Posterior cingulate gyrus (tissue), 11 donors: ENCODE data around the gene ELK3.

Experiments used
- DNase-seq, 10 donors: peaks; one replicate each; pipeline versions ENCODE4 v3.0.0 to v3.0.0-alpha.2; 2020 to 2021; ENCODE audit warnings: mixed read lengths in 3 of 10
- intact Hi-C: fragments of 100-400 bp; cut with DNase I; formaldehyde crosslinking; loops from one replicate; pipeline ENCODE4 v1.15.1; 2023

ELK3 gene

GRCh38 chr12:96193725-96194575 lies at the start of gene ELK3:
Gene ELK3, plus strand, starts transcription at chr12:96194375.
- intact Hi-C loops: no loop called here

GRCh38 chr12:96146747-96147146 lies 47.4 kb upstream of the ELK3 start:
- DNase-seq: no peak

More at GRCh38 chr12:96193725-96194575, at the start of gene ELK3:
- DNase-seq: peak in 5 of 10 donors; percentile 11 to 84 (median 38)

GRCh38 chr12:96150442-96150841 lies 43.7 kb upstream of the ELK3 start:
- intact Hi-C loops: no loop called here
- DNase-seq: no peak

More at GRCh38 chr12:96146747-96147146, 47.4 kb upstream of the ELK3 start:
- intact Hi-C loops: no loop called here

GRCh38 chr12:96152164-96152563 lies 42.0 kb upstream of the ELK3 start:
- intact Hi-C loops: no loop called here
- no peak for DNase-seq

GRCh38 chr12:96153131-96153725 lies 40.9 kb upstream of the ELK3 start:
- intact Hi-C loops: no loop called here
- DNase-seq: no peak

GRCh38 chr12:96155181-96155580 lies 39.0 kb upstream of the ELK3 start:
- intact Hi-C loops: no loop called here
- no peak for DNase-seq

- intact Hi-C loops: no loop called here
- no peak for DNase-seq
Measured at GRCh38 chr12:96155781-96156180, 38.4 kb upstream of the ELK3 start.

GRCh38 chr12:96156211-96156610 lies 38.0 kb upstream of the ELK3 start:
- intact Hi-C loops: no loop called here
- DNase-seq: no peak

- no peak for DNase-seq
- intact Hi-C loops: no loop called here
Measured at GRCh38 chr12:96157427-96157826, 36.7 kb upstream of the ELK3 start.

GRCh38 chr12:96164951-96165811 lies 29.0 kb upstream of the ELK3 start:
- DNase-seq: no peak
- intact Hi-C loops: no loop called here

GRCh38 chr12:96166765-96167164 lies 27.4 kb upstream of the ELK3 start:
- intact Hi-C loops: no loop called here

GRCh38 chr12:96167492-96167891 lies 26.7 kb upstream of the ELK3 start:
- no peak for DNase-seq
- intact Hi-C loops: no loop called here

More at GRCh38 chr12:96166765-96167164, 27.4 kb upstream of the ELK3 start:
- DNase-seq: no peak

GRCh38 chr12:96170328-96170727 lies 23.8 kb upstream of the ELK3 start:
- intact Hi-C loops: no loop called here
- DNase-seq: no peak

GRCh38 chr12:96170762-96171161 lies 23.4 kb upstream of the ELK3 start:
- intact Hi-C loops: no loop called here
- no peak for DNase-seq

- intact Hi-C loops: no loop called here
- DNase-seq: no peak
Measured at GRCh38 chr12:96171905-96172304, 22.3 kb upstream of the ELK3 start.

- intact Hi-C loops: no loop called here
- DNase-seq: no peak
Measured at GRCh38 chr12:96172981-96173380, 21.2 kb upstream of the ELK3 start.

- DNase-seq: no peak
- intact Hi-C loops: no loop called here
Measured at GRCh38 chr12:96176575-96176974, 17.6 kb upstream of the ELK3 start.

- intact Hi-C loops: no loop called here
- no peak for DNase-seq
Measured at GRCh38 chr12:96177013-96177412, 17.2 kb upstream of the ELK3 start.

GRCh38 chr12:96183734-96184370 lies 10.3 kb upstream of the ELK3 start:
- intact Hi-C loops: no loop called here
- DNase-seq: no peak

GRCh38 chr12:96185914-96186313 lies 8.3 kb upstream of the ELK3 start:
- DNase-seq: no peak
- intact Hi-C loops: no loop called here
